Esophagus muscularis mucosa (tissue), 4 donors: Measurements from ENCODE around the gene MARK2. TPM values are rescaled to one million over a fixed set of nuclear protein-coding genes. Genes with fewer than 3 reads are reported as not detected.

Experiments used
- DNase-seq: peaks from one replicate; pipeline ENCODE4 v3.0.0-alpha.2; 2017; ENCODE audit errors: extremely low spot score
- H3K27ac ChIP-seq, 4 donors: fragments of 200-600 bp; sonication (generic); replicated peaks in 1 of 4; 1 replicate in 3 of 4; 2 replicates in 1 of 4; pipeline ENCODE4 v1.5.1; 2016 to 2019; ENCODE audit warnings: mild to moderate bottlenecking in 1 of 4
- H3K27me3 ChIP-seq, 4 donors: fragments of 200-600 bp; sonication (generic); one replicate each; pipeline versions ENCODE4 v1.5.1 to v1.6.0; 2016 to 2019
- H3K36me3 ChIP-seq, 4 donors: fragments of 200-600 bp; sonication (generic); one replicate each; pipeline ENCODE4 v1.5.1; 2016 to 2019
- H3K4me1 ChIP-seq, 4 donors: fragments of 200-600 bp; sonication (generic); one replicate each; pipeline ENCODE4 v1.5.1; 2016 to 2019
- H3K4me3 ChIP-seq, 4 donors: fragments of 200-600 bp; sonication (generic); 1 replicate in 2 of 4; 2 replicates in 2 of 4; pipeline ENCODE4 v1.5.1; 2016 to 2019; ENCODE audit warnings: mild to moderate bottlenecking in 4 of 4, moderate library complexity in 1 of 4
- H3K9me3 ChIP-seq, 4 donors: fragments of 200-600 bp; sonication (generic); 1 replicate in 3 of 4; 2 replicates in 1 of 4; pipeline ENCODE4 v1.5.1; 2016 to 2019
- EP300 ChIP-seq: sonication (generic); formaldehyde crosslinking; IDR thresholded peaks from one replicate; pipeline ENCODE4 v1.6.1; 2017; ENCODE audit warnings: antibody characterized with exemption
- POLR2A ChIP-seq: fragments of 450-650 bp; IDR thresholded peaks from one replicate; pipeline ENCODE4 v1.6.1; 2017; ENCODE audit warnings: antibody characterized with exemption, moderate library complexity, mild to moderate bottlenecking, low read depth
- POLR2AphosphoS5 ChIP-seq, 2 donors: sonication (generic); formaldehyde crosslinking; IDR thresholded peaks; one replicate each; pipeline ENCODE4 v1.6.1; 2017; ENCODE audit warnings: antibody characterized with exemption in 2 of 2
- WGBS: methylation state at CpG from one replicate; pipeline ENCODE4 v1.1.5; 2018; 5-methylcytosine and 5-hydroxymethylcytosine counted together
- intact Hi-C: fragments of 100-400 bp; cut with DNase I; formaldehyde crosslinking; loops from one replicate; pipeline ENCODE4 v1.15.1; 2023
- total RNA-seq, 4 donors: library from RNA; depleted of rRNA; stranded (reverse); fragments of >200 nt; gene quantifications; one replicate each; pipeline versions ENCODE4 v1.1.0 to v1.2.1, GENCODE V29; 2016
- TF ChIP-seq, protein P1 (sequence below), 3 experiments: fragments of 200-600 bp in 2 of 3; fragments of 450-650 bp in 1 of 3; sonication (generic) in 2 of 3; IDR thresholded peaks; one replicate each; pipeline ENCODE4 v1.5.1; 2017 to 2019; ENCODE audit warnings: antibody characterized with exemption in 3 of 3, mild to moderate bottlenecking in 2 of 3, moderate library complexity in 1 of 3

The MARK2 gene
- total RNA-seq, 4 donors from 2014 or later = 21.5 to 38.1 (median 30.6) TPM

DNA sequence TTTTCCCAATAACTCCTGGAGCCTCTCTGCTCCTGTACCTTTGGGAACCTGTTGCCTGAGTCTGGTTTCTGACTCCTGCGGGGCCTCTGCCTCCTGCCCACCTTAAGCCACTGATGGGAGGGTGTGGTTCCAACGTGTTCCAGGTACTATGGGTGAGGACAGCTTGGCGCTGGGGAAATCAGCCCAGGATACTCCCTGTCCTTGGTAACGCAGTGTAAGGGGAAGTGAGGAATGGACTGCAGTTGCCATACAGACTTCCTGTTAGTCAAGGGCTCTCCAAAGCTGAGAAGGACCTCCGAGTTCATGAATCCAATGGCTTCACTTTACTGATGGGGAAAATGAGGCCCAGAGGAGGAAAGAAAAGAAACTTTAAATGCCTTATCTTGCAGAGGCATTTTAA, 1.2 kb upstream of the MARK2 start:
- Histone ChIP-seq H3K36me3 (peaks cover 0 to 5% (median 2%) of the 10 kb centered on the region in 4 donors), H3K4me3 (peak overlapping the region; percentile 89 to 96 (median 92)), H3K4me1 (peaks cover 34 to 52% (median 46%) of the 10 kb centered on the region in 4 donors), H3K27ac (peak overlapping the region; percentile 89 to 90 (median 90)), H3K9me3 (no peaks in the 10 kb centered on the region), H3K27me3 (no peaks in the 10 kb centered on the region)
- TF ChIP-seq POLR2A (no peak), POLR2AphosphoS5 (IDR thresholded peaks at IDR 0.05) (no peak), EP300 (no peak)
- TF ChIP-seq, protein P1, sequence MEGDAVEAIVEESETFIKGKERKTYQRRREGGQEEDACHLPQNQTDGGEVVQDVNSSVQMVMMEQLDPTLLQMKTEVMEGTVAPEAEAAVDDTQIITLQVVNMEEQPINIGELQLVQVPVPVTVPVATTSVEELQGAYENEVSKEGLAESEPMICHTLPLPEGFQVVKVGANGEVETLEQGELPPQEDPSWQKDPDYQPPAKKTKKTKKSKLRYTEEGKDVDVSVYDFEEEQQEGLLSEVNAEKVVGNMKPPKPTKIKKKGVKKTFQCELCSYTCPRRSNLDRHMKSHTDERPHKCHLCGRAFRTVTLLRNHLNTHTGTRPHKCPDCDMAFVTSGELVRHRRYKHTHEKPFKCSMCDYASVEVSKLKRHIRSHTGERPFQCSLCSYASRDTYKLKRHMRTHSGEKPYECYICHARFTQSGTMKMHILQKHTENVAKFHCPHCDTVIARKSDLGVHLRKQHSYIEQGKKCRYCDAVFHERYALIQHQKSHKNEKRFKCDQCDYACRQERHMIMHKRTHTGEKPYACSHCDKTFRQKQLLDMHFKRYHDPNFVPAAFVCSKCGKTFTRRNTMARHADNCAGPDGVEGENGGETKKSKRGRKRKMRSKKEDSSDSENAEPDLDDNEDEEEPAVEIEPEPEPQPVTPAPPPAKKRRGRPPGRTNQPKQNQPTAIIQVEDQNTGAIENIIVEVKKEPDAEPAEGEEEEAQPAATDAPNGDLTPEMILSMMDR (IDR thresholded peaks at IDR 0.05) = no peak
- intact Hi-C loops = loop anchor here (1.0 to 5.0 kb wide), 3 partner anchors 35 to 315 kb away; no protein-coding TSS in a partner anchor
- no peak for DNase-seq
- 43% methylated on average over 5 of the region's 5 CpGs for WGBS

DNA sequence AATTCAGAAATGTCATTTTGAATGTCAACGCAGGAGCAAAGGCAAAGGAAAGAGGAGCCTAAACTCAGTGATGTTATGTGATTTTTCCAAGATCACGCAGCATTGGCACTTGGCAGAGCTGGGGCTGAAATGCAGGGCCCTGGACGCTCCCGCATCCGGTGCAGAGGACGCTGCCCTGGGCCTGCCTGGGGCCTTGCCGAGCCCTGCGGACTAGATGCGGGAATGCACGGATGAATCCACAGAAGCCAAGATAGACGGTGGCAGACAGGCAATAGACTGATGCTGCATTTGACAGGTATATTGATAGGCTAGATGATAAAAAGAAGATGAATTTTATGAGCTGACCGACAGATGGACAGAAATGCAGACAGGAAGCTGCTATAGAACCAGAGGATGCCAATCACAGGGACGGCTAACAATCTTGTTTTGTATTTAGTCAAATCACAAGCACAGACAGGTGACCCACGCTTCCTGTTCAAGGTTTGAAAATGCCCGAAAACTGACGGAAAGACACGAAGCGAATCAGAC, 696 bp upstream of the MARK2 start:
- Histone ChIP-seq H3K27ac (peak overlapping the region; percentile 89 to 90 (median 90)), H3K4me3 (peak overlapping the region; percentile 89 to 96 (median 92)), H3K27me3 (no peaks in the 10 kb centered on the region), H3K4me1 (peaks cover 39 to 57% (median 51%) of the 10 kb centered on the region in 4 donors), H3K9me3 (no peaks in the 10 kb centered on the region), H3K36me3 (peaks cover 0 to 5% (median 2%) of the 10 kb centered on the region in 4 donors)
- 20% methylated on average over 17 of the region's 18 CpGs for WGBS
- TF ChIP-seq POLR2A (no peak), EP300 (no peak), POLR2AphosphoS5 (IDR thresholded peaks at IDR 0.05) (no peak)
- TF ChIP-seq, protein P1 (IDR thresholded peaks at IDR 0.05) = no peak
- intact Hi-C loops = loop anchor here (2.0 to 5.0 kb wide), 2 partner anchors 35 to 314 kb away; no protein-coding TSS in a partner anchor
- no peak for DNase-seq

DNA sequence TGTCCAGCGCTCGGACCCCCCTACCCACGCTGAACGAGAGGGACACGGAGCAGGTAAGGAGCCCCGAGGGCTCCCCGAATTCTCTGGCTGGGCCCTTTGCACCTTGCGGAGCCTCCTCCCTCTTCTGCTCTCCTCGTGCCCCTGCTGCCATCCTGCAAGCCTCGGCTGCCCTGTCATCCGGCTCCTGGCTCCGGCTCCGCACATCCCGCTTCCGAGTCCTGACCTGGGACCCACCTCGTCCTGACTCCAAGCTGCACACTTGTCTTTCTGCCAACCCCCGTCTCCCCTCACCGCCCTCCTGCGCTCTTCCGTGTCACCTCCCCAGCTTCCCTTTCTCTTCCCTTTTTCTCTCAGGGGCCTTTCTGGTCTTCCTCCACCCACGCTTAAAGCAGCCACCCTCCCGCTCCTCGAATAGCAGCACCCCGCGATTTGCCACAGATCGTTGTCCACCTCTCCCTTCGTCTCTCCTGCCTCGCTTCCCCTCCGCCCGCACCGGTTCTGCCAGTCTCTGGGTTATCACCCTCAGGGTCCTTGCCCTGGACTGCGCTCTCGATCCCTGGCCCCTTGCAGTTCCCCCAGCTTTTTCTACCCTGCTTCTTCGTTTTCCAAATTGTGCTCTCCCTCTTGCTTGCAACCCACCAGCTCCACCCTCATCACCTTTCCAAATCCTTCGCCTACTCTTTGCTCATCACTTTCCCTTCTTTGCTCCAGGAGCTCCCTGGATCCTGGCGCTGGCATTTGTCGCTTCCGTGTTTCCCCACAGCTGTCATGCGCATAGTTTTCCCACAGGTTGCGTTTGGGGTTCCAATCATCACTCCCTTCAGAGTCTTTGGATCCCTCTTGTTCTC, 822 bp downstream of the MARK2 start:
- Histone ChIP-seq H3K4me3 (peak overlapping the region; percentile 89 to 96 (median 92)), H3K4me1 (peaks cover 51 to 69% (median 66%) of the 10 kb centered on the region in 4 donors), H3K27me3 (no peaks in the 10 kb centered on the region), H3K27ac (peak overlapping the region; percentile 89 to 90 (median 90)), H3K9me3 (no peaks in the 10 kb centered on the region), H3K36me3 (peaks cover 0 to 19% (median 8%) of the 10 kb centered on the region in 4 donors)
- TF ChIP-seq POLR2A (no peak), EP300 (no peak), POLR2AphosphoS5 (IDR thresholded peaks at IDR 0.05) (no peak)
- TF ChIP-seq, protein P1 (IDR thresholded peaks at IDR 0.05) = no peak
- intact Hi-C loops = loop anchor here (2.0 to 5.0 kb wide), 2 partner anchors 33 to 313 kb away; no protein-coding TSS in a partner anchor
- no peak for DNase-seq
- WGBS = 1% methylated on average over 38 of the region's 40 CpGs

DNA sequence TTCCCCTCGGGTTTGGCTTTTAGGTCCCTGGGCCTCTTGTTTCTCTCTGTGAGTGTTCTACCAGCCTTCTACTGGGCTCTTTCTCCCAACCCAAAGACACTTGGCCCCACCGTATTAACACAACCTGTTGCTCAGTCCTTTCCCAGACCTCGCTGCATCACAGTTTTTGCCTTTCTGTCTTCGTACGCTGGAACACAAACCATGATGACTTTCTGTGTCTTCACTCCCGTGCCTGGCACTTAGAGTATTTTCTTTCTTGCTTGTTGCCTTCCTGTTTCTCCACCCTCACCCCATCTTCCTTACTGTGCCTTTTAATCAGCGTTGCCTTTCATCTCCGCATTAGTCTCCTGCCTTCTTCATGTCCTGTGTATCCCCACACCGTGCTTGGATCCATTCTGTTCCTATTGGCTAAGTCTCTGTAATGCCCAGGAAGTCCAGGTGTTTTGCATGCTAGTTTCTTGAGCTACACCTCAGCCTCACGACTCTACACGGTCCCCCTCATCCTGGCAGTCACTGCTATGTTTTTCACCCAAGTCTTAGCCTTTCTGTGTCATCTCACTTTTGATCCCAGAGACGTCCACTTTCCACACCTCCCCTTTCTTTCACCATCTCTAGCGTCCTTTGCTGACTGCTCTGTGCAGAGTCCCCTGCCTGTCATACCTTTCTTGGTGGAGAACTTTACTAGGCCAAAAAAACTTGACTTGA, 1.6 kb downstream of the MARK2 start:
- Histone ChIP-seq H3K4me1 (peaks cover 59 to 77% (median 73%) of the 10 kb centered on the region in 4 donors), H3K27me3 (no peaks in the 10 kb centered on the region), H3K27ac (peak overlapping the region; percentile 89 to 90 (median 90)), H3K9me3 (no peaks in the 10 kb centered on the region), H3K36me3 (peaks cover 0 to 19% (median 8%) of the 10 kb centered on the region in 4 donors), H3K4me3 (peak overlapping the region; percentile 89 to 96 (median 92))
- 7% methylated on average over 13 of the region's 13 CpGs for WGBS
- DNase-seq = no peak
- intact Hi-C loops = no loop called here
- no peak for TF ChIP-seq EP300
- no peak for TF ChIP-seq POLR2A
- TF ChIP-seq, protein P1 (IDR thresholded peaks at IDR 0.05) = no peak
- TF ChIP-seq POLR2AphosphoS5 (IDR thresholded peaks at IDR 0.05) = no peak
